ENCODE results near the gene PGS1. TPM values are rescaled to one million over a fixed set of nuclear protein-coding genes. Genes with fewer than 3 reads are reported as not detected.

PGS1 gene
- total RNA-seq, 1 donor from 2014 or later = 45.2 TPM

DNA sequence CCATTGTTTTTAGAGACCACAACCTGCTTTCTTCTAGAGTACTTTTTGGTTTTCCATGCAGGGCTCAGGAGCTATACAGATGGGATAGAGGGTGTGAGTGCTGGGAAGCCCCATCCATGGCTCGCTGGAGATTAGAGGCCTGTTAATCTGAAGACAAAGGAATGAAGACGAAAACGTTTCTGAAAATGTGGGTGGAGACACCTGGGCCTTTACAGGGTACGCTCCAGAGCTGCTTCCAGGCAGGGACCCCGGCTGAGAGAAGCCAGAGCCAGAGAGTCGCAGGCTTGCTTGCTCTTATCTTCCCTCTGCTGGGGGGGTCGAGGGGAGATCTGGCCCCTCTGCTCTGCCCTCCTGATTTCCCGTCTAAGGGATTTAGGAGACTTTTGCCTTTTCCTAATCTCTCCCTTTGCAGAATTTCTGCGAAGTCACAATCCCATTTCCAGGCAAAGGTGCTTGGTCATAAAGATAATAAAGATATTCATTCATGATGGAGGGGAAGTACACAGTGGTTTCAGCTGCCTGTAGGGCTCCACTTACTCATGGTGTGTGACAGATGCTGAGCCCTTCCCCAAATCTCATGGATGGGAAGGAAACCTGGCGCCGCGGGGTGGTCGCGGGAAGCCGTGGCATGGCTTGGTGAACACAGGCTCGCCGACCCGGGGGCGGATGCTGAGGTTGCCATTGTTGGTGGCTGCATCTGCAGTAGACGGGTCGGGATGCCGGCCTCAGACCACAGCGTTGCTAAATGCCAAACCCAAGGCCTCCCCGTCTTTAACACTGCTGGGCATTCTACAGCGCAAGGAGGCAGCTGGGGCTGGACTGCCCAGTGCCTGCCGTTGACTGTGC lies 13.8 kb upstream of the PGS1 start:
- H3K79me2 ChIP-seq (ENCODE audit: low read depth) = no peaks in the 10 kb centered on the region
- DNase-seq (ENCODE audit: low spot score) = peak; percentile 81
- peak overlapping the region; percentile 69 for H3K4me2 ChIP-seq
- no peak for TF ChIP-seq EZH2 (IDR thresholded peaks at IDR 0.05)
- H3K9me3 ChIP-seq (ENCODE audit: low read depth) = no peaks in the 10 kb centered on the region
- H3K9me3 Mint-ChIP-seq = no peaks in the 10 kb centered on the region
- H3F3A ChIP-seq (ENCODE audit: low read depth) = peaks cover 65% of the 10 kb centered on the region
- H3K27ac ChIP-seq = peak overlapping the region; percentile 93
- peaks cover 8% of the 10 kb centered on the region for H3K27me3 Mint-ChIP-seq (ENCODE audit: insufficient read depth, low read depth)
- H3K27me3 ChIP-seq = peaks cover 1% of the 10 kb centered on the region
- no peak overlapping the region for H2AFZ ChIP-seq (replicated peaks)
- H3K4me1 Mint-ChIP-seq = peaks cover 62% of the 10 kb centered on the region
- H3K9ac ChIP-seq = no peak overlapping the region
- H3K36me3 Mint-ChIP-seq = no peaks in the 10 kb centered on the region
- H4K20me1 ChIP-seq (ENCODE audit: low read depth) = no peaks in the 10 kb centered on the region
- peak overlapping the region; percentile 28 for H3K4me3 Mint-ChIP-seq
- peaks cover 59% of the 10 kb centered on the region for H3K4me1 ChIP-seq
- H3K36me3 ChIP-seq = no peaks in the 10 kb centered on the region
- H3K27ac Mint-ChIP-seq = peak overlapping the region; percentile 94
- peak overlapping the region; percentile 11 for H3K4me3 ChIP-seq

GRCh38 chr17:78365561-78366108 lies 12.8 kb upstream of the PGS1 start:
- no peaks in the 10 kb centered on the region for H3K9me3 ChIP-seq (ENCODE audit: low read depth)
- H3F3A ChIP-seq (ENCODE audit: low read depth) = peaks cover 68% of the 10 kb centered on the region
- H3K4me3 ChIP-seq = peak overlapping the region; percentile 27
- H4K20me1 ChIP-seq (ENCODE audit: low read depth) = no peaks in the 10 kb centered on the region
- peaks cover 69% of the 10 kb centered on the region for H3K4me1 ChIP-seq
- Mint-ChIP-seq H3K27ac (peak overlapping the region; percentile 99), H3K4me3 (peak overlapping the region; percentile 69), H3K27me3 (ENCODE audit: insufficient read depth, low read depth) (peaks cover 8% of the 10 kb centered on the region), H3K9me3 (no peaks in the 10 kb centered on the region), H3K4me1 (peaks cover 70% of the 10 kb centered on the region), H3K36me3 (no peaks in the 10 kb centered on the region)
- H3K27ac ChIP-seq = peak overlapping the region; percentile 97
- H3K9ac ChIP-seq = peak overlapping the region; percentile 2
- no peak overlapping the region for H2AFZ ChIP-seq (replicated peaks)
- no peaks in the 10 kb centered on the region for H3K79me2 ChIP-seq (ENCODE audit: low read depth)
- no peaks in the 10 kb centered on the region for H3K27me3 ChIP-seq
- peak; percentile 98 for DNase-seq (ENCODE audit: low spot score)
- peak overlapping the region; percentile 69 for H3K4me2 ChIP-seq
- no peaks in the 10 kb centered on the region for H3K36me3 ChIP-seq
- no peak for TF ChIP-seq EZH2phosphoT487 (IDR thresholded peaks at IDR 0.05)
- TF ChIP-seq EZH2 (IDR thresholded peaks at IDR 0.05) = no peak
- TF ChIP-seq CTCF (IDR thresholded peaks at IDR 0.05) = no peak

- no peak for DNase-seq (ENCODE audit: low spot score)
- Histone ChIP-seq H2AFZ (replicated peaks) (no peak overlapping the region), H3K9me3 (ENCODE audit: low read depth) (no peaks in the 10 kb centered on the region), H3K27ac (peak overlapping the region; percentile 97), H3K27me3 (no peaks in the 10 kb centered on the region), H3K9ac (peak overlapping the region; percentile 2), H3K36me3 (no peaks in the 10 kb centered on the region), H3K4me1 (peaks cover 66% of the 10 kb centered on the region), H3F3A (ENCODE audit: low read depth) (peaks cover 69% of the 10 kb centered on the region), H3K79me2 (ENCODE audit: low read depth) (no peaks in the 10 kb centered on the region), H3K4me3 (peak overlapping the region; percentile 27), H4K20me1 (ENCODE audit: low read depth) (no peaks in the 10 kb centered on the region), H3K4me2 (peak overlapping the region; percentile 68)
- Mint-ChIP-seq H3K9me3 (no peaks in the 10 kb centered on the region), H3K27me3 (ENCODE audit: insufficient read depth, low read depth) (peaks cover 8% of the 10 kb centered on the region), H3K36me3 (no peaks in the 10 kb centered on the region), H3K4me1 (peaks cover 63% of the 10 kb centered on the region), H3K4me3 (peak overlapping the region; percentile 69), H3K27ac (peak overlapping the region; percentile 99)
- TF ChIP-seq EZH2phosphoT487 (IDR thresholded peaks at IDR 0.05) = no peak
- no peak for TF ChIP-seq CTCF (IDR thresholded peaks at IDR 0.05)
- TF ChIP-seq EZH2 (IDR thresholded peaks at IDR 0.05) = no peak
These were observed 12.2 kb upstream of the PGS1 start for GRCh38 chr17:78366109-78366848.
